IPS-18c (cell line): ENCODE measurements around the gene ADGRD2.

Experiments used
- H3K4me3 ChIP-seq: 2 replicates; pipeline ENCODE4 v1.7.0; 2013; ENCODE audit warnings: low read depth, mild to moderate bottlenecking, low read length, moderate library complexity; ENCODE audit not compliant: insufficient read depth
- H3K9me3 ChIP-seq: one replicate; pipeline ENCODE4 v1.6.1; 2013; ENCODE audit warnings: mild to moderate bottlenecking, low read length, moderate library complexity; ENCODE audit not compliant: control insufficient read depth, insufficient read depth

ADGRD2 gene

DNA sequence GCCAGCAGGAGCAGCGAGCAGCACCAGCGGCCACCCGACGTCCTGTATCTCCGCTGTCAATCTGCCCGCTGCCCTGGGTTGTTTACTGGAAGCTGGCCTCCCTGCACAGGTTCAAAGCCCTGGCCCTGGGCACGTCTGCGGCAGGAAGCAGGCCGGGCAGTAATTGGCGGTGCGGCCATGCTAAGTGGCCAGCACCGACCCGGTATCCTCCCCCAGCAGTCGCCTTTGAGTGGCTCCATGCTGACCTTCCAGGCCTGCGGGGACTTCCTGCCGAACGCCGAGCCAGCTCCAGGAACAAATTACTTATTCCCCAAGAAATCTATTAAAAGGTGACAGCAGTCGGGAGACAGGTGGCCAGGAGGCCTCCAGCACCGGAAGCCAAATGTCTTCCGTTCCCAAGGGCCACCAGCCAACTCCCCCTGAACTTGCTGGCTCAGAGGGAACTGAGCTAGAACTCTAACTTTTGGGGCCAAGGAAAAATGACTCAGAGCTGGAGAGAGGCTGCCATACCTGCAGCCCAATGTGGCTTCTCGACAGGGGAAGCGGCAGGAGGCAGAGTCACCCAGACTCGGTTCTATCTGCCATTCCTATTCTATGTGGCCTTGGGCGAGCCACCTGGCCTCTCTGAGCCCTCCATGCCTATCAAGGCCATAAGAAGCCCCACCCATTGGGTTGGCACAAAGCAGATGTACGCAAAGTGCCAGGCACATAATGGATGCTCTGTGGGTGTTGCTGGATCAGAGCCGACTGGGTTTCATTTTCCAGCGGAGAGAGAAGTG lies 21.3 kb upstream of the ADGRD2 start:
- H3K4me3 ChIP-seq, result no peak overlapping the region
- no peaks in the 10 kb centered on the region for H3K9me3 ChIP-seq

DNA sequence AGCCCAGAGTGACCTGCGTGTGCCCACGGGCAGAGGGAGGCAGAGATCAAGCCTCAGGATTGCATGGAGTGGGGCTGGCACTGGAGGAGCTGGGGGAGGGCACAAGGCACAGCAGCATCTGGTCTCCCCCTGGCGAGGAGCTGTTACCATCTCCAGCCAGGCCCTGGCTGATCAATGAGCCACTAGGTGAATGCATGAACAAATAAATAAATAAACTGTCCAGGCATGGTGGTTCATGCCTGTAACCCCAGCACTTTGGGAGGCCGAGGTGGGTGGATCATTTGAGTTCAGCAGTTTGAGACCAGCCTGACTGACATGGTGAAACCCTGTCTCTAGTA lies 20.8 kb upstream of the ADGRD2 start:
- no peak overlapping the region for H3K4me3 ChIP-seq
- H3K9me3 ChIP-seq, result no peaks in the 10 kb centered on the region

DNA sequence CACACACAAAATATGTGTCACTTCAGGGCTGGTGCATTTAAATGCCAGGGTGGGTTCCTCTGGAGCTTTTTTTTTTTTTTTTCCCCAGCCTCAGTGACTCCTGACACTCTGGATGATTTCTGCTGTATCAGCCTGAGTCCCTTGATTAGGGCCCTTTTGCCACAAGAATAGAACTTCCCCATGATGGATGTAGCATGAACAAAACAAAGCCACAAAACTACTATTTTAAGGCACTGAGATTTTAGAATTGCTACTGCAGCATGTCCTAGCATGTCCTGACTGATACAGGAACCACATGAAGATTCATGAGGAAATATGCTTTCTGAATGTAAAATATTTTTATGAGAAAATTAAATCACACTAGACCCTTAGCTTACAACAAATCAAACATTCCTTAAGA lies 13.9 kb upstream of the ADGRD2 start:
- Histone ChIP-seq H3K9me3 (peaks cover 2% of the 10 kb centered on the region), H3K4me3 (no peak overlapping the region)

DNA sequence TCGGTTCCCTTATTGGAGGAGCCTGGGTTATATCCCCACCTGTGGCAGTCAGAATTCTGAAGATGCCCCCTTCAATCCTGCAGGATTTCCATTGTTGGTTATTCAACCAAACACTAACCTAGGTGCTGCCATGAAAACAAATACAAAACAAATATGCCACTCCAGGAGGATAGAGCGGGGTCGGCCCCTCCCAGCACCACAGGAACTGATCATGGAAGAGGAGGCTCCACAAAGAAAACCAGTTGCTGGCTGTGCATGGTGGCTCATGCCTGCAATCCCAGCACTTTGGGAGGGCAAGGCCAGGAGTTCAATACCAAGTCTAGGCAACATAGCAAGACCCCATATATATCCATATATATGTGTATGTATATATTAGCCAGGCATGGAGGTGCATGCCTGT lies 13.2 kb upstream of the ADGRD2 start:
- peaks cover 2% of the 10 kb centered on the region for H3K9me3 ChIP-seq
- no peak overlapping the region for H3K4me3 ChIP-seq

DNA sequence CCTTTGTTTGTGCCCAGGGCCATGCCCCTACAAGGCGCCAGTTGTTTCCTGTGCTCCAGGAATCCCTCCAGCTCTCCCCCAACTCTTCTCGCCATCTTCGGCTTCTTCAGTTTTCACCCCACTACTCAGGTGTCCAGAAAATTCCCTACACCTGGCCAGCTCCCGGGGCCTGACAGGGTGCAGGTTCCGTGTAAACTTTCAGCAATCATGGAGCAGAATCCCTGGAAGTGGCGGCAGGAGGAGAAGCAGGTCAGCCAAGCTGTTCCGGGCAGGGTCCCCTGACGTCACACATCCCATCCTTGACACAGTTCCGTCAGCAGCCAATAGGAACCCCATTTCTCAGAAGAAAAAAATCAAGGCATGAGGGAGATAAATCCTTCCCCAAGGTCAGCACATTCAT lies 12.2 kb upstream of the ADGRD2 start:
- Histone ChIP-seq H3K9me3 (peaks cover 2% of the 10 kb centered on the region), H3K4me3 (no peak overlapping the region)

DNA sequence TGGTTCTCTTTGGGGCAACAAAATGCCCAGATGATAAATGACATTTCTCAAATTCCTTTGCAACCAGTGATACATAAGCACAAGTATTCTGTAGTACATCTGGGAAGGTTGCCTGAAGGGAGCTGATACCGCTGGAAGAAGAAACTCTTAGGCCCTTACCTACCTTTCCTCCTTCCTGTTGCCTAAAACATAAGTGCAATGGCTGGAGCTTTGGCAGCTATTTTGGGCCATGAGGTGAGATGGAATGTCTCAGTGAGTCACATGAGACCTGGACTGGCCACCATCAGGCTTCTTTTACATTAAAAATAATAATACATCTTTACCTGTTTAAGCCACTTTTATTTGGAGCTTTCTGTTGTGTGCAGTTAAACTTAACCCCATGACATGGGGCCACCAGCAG lies 11.2 kb upstream of the ADGRD2 start:
- peaks cover 2% of the 10 kb centered on the region for H3K9me3 ChIP-seq
- H3K4me3 ChIP-seq, result no peak overlapping the region

DNA sequence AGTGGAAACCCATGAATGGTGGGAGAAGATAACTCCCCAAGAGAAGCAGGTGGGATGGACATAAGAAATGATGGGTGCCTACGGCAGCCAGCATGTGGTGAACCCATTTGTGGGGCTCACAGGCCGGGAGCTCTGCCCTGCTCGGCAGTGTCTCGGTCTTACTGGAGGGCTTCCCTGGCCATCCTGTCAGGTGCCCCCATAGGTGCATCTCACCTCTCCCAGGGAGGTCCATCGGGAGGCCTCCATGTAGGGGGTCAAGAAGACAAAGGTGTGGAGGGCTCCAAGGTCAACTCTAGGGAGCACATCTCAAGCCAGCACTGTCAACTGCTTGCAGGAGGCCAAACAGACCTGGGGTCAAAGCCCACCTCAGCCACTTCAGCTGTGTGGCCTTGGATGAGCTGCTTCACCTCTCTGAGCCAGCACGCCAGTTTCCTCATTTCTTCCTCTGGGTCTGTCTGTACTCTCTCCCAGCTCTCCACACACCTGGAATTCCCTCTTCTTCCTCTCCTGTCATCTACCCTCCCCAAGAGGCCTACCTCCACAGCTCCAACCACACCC lies 10.5 kb upstream of the ADGRD2 start:
- Histone ChIP-seq H3K9me3 (peaks cover 2% of the 10 kb centered on the region), H3K4me3 (no peak overlapping the region)

DNA sequence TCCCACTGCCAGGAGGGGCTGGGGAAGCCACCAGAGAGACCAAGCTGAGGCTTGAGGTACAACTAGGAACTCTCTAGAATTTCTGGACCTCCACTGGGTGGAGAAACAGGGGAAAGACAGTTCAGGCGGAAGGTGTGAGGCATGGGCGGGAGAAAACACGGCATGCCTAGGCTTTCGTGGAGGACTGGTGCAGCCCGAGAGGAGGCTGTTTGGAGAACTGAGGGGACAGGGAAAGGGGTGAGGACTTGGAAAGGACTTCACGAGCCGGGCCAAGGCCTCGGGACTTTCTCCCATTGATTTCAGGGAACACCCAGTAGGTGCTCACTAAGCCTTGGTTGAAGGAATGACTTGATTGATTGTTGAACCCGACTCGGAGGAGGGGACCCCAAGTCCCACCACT lies 9.5 kb upstream of the ADGRD2 start:
- no peak overlapping the region for H3K4me3 ChIP-seq
- H3K9me3 ChIP-seq, result peaks cover 2% of the 10 kb centered on the region

DNA sequence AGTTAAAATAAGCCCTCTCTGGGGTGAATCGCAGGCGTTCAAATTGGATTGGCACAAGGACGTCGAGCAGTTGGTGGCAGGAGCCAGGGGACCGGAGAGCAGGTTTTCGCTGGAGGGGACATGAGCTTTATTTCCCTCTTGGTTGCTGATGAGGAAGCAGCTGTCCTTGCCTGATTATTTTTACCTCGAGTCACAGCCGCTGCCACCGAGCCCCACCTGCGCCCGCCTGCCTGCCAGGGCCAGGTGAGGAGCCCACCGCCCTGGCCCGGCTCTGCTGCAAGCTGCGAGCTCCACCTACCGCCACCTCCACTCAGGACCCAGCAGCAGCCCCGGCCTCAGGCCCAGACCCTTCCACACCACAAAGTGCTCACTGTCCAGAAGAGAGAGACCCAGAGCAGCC lies 9.0 kb upstream of the ADGRD2 start:
- no peak overlapping the region for H3K4me3 ChIP-seq
- H3K9me3 ChIP-seq, result peaks cover 2% of the 10 kb centered on the region

DNA sequence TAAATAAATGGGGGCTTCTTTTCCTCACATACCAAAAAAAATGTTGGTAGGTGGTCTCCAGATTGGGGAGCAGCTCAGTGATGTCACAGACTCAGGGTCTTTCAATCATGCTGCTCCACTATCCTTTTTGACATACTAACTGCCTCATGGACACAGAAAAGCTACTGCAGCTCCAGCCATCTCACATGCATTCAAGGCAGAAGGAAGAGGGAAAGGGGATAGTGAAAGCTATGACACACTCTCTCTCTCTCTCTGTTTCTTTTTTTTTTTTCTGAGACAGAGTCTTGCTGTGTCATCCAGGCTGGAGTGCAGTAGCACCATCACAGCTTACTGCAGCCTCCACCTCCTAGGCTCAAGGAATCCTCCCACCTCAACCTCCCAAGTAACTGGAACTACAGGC lies 7.9 kb upstream of the ADGRD2 start:
- no peak overlapping the region for H3K4me3 ChIP-seq
- peaks cover 2% of the 10 kb centered on the region for H3K9me3 ChIP-seq

DNA sequence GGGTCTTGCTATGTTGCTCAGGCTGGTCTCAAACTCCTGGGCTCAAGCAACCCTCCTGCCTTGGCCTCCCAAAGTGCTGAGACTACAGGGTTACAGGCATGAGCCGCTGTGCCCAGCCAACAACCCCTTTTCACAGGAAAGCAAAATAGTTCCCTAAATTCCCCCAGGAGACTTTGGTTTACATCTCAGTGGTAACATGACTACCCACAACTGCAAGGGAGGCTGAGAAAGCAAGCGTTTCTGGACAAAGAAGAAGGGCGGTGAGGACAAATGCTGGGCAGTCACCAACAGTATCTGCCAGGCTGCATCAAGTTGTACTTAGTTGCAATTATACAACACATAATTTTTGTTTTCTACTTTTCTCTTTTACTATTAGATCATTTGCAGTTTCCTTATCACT lies 7.4 kb upstream of the ADGRD2 start:
- no peak overlapping the region for H3K4me3 ChIP-seq
- H3K9me3 ChIP-seq, result peaks cover 2% of the 10 kb centered on the region

DNA sequence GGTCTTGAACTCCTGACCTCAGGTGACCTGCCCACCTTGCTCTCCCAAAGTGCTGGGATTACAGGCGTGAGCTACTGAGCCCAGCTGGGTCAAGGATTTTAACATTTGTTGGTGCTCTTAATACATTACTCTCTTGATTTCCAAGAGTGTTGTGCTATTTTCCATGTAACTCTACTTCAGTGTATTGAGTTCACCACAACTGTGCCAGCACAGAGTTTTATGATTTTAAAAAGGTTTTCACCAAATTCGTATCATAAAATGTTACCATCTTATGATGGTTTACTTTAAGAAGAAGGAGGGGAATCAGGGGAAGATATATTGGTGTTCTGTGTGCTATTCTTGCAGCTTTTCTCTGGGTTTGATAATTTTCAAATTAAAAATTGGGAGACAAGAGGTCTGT lies 6.6 kb upstream of the ADGRD2 start:
- Histone ChIP-seq H3K9me3 (peaks cover 2% of the 10 kb centered on the region), H3K4me3 (no peak overlapping the region)

DNA sequence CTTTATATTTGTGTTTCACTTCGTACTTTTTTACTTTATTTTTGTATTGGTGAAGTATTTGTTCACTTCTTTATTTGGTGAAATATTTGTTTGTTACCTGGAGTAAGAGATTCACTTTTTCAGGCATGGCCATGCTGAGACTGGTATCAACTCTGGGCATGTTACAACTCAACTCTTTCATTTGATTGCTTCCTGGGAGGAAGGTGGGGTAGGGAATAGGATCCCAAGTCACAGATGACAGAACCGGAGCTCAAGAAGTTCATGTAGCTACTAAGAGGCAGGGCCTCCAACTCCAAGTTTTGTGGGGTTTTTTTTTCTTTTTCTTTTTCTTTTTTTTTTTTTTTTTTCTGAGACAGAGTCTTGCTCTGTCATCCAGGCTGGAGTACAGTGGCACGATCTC lies 6.1 kb upstream of the ADGRD2 start:
- Histone ChIP-seq H3K9me3 (peaks cover 2% of the 10 kb centered on the region), H3K4me3 (no peak overlapping the region)

DNA sequence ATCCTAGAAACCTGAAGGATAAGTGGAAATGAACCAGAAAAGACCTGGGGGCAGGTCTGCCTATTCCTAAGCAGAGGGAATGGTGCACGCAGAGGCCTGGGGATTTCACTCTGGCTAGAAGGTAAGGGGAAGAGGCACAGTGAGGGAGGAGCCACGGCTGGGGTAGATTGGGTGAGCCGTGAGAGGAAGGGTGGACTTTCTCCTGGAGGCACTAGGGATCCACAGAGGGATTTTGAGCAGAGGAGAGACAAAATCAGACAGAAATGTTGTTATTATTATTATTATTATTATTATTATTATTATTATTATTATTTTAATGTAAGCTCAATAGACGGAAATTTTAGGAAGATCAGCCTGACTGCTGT lies 3.0 kb upstream of the ADGRD2 start:
- no peak overlapping the region for H3K4me3 ChIP-seq
- H3K9me3 ChIP-seq, result no peaks in the 10 kb centered on the region

DNA sequence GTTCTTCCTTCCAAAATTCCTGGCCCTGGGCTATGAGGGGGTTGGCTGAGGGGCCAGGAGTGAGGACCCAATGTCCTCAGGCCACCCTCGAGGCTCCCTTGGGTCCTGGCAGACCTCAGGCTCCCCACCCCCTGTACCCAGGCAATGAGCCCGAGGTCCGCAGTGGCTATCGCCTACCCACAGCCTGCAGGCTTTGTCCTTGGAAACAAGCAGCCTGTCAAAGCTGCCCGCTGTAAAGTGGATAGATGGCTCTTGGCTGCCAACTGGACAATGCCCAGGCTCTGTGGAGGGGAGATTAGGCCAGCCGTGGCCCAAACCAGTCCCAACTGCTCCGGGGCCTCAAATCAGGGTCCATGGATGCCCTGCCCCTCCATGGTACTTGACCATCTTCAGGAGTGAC lies 2.2 kb upstream of the ADGRD2 start:
- no peak overlapping the region for H3K4me3 ChIP-seq

DNA sequence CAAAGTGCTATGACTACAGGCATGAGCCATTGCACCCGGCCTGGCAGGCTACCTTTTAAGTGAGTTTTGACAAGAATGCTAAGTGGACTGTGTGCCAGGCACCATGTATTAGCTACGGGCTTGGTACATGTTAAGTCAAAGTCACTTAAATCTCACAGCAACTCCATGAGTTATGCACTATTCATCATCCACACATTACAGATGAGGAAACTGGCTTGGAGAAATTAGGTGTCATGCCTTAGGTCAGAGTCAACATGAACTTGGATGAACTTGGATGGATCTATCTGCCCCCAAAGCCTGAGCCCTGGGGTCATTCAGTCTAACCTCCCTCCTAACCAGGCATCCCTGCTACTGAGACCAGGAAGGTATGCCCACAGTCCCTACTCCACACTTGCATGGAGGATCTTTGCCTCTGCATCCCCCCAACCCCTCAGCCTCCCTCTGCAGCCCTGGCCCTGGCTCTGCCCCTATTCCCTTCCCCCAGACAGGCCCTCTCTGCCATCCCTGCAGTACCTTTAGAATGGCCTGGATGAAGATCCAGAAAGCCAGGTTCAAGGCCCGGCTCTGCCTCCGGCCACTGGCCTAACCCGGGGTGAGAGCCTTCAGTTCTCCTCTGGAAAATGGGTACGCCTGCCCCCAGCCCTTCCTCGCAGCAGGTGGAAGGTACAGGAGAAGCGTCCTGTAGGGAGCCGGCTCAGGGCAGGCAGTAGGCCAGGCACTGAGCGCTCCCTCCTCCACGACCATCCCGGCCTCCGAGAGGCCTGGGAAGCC lies 685 bp upstream of the ADGRD2 start:
- H3K4me3 ChIP-seq, result no peak overlapping the region
- H3K9me3 ChIP-seq, result peaks cover 4% of the 10 kb centered on the region

More for the DNA sequence above, 2.2 kb upstream of the ADGRD2 start:
- H3K9me3 ChIP-seq, result peaks cover 4% of the 10 kb centered on the region

DNA sequence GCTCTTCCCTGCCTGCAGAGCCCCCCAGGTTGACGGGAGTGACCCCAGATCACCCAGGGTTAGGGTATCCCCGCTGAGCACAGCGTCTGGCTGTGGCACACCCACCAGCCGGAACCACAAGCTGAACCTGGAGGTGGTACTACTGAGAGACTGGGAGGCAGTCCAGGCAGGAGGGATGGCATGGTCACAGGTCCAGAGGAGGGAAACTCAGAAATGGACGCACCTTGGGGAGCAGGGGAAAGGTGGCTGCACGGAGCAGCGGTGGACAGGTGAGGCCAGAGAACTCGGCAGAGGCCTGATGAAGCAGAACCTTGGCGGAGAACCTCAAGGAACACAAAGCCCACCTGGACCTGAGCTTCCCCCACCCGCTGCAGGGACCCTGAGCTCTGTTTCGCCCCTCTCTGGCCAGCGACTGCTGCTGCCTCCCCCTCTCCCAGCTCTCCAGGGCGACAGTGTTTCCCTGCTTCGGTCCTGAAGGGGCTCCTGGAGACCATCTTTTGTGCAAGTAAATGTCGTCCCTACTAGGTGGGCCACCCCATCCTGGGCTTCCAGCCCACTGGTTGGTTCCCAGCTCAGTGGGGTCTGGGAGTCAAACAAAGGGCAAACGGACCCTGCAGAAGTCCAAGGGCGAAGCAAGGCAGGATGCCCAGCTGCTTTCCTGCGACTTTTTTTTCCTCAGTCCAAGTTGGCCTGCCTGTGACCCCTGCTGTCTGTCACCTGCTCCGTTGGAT lies 845 bp downstream of the ADGRD2 start:
- peaks cover 4% of the 10 kb centered on the region for H3K9me3 ChIP-seq
- H3K4me3 ChIP-seq, result peak overlapping the region; percentile 60

DNA sequence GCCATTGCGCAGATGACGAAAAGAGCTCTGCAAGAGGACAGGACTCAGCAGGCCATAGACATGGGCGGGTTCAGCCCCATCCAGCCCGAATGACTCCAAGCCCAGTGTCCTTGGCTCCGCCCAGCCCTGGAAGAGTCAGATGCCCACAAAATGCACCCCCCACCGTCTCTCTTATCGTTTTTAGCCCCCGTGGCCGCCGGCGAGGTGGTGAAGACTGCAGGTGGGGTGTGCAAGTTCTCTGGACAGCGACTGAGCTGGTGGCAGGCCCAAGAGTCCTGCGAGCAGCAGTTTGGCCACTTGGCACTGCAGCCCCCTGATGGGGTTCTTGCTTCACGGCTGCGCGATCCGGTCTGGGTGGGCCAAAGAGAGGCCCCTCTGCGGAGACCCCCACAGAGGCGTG lies 2.1 kb downstream of the ADGRD2 start:
- peaks cover 4% of the 10 kb centered on the region for H3K9me3 ChIP-seq
- no peak overlapping the region for H3K4me3 ChIP-seq
